ENCODE results near the gene TUB.

TUB gene

DNA sequence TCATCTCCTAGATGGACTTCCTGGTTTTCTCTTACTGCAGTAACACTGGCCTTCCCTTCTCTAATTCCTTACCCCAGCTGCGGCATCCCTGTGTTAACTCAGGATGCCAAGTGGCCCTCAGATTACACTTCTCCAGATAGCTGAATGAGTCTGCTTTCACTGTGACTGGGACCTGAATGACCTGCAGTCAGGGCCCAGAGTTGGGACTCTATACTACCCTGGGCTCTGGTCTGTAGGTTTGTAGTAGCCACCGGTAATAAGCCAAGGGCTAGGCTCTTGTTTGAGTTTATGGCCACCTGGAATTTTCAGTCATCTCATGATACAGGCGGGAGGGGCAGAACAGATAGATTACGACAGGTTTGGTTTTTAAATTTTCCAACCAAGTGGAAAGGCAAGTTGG lies 24.1 kb downstream of the TUB start:
- TF ChIP-seq EZH2 (optimal IDR thresholded peaks at IDR 0.05; ENCODE audit: low read depth, low read length) (no peak), CTCF (IDR thresholded peaks at IDR 0.05; ENCODE audit: low read length) (no peak), EZH2phosphoT487 (IDR thresholded peaks at IDR 0.05; ENCODE audit: low read length) (no peak)
- H3K9ac ChIP-seq (ENCODE audit: low read length), result no peak overlapping the region
- H3F3A ChIP-seq (ENCODE audit: insufficient read depth, low read length), result no peaks in the 10 kb centered on the region
- no peak overlapping the region for H3K4me2 ChIP-seq (ENCODE audit: low read depth, low read length)
- H3K9me2 ChIP-seq (replicated peaks; ENCODE audit: insufficient read depth, low read length), result no peaks in the 10 kb centered on the region
- H3K27ac ChIP-seq (ENCODE audit: low read length), result no peak overlapping the region
- H3K79me2 ChIP-seq (ENCODE audit: low read length), result no peaks in the 10 kb centered on the region
- no peak for DNase-seq
- H3K9me3 ChIP-seq (replicated peaks; ENCODE audit: insufficient read depth, low read length), result no peaks in the 10 kb centered on the region
- no peak overlapping the region for H3K4me3 ChIP-seq (ENCODE audit: low read length)
- no peaks in the 10 kb centered on the region for H4K20me1 ChIP-seq (ENCODE audit: insufficient read depth, low read length)
- no peaks in the 10 kb centered on the region for H3K36me3 ChIP-seq (replicated peaks; ENCODE audit: insufficient read depth, low read length)
- H3K4me1 ChIP-seq (ENCODE audit: low read length), result no peaks in the 10 kb centered on the region
- no peak overlapping the region for H2AFZ ChIP-seq (ENCODE audit: low read length)
- no peaks in the 10 kb centered on the region for H3K27me3 ChIP-seq (replicated peaks; ENCODE audit: insufficient read depth, low read length)

GRCh38 chr11:8105666-8106065 lies 24.7 kb downstream of the TUB start:
- H3K4me2 ChIP-seq (ENCODE audit: low read depth, low read length), result no peak overlapping the region
- no peaks in the 10 kb centered on the region for H3K79me2 ChIP-seq (ENCODE audit: low read length)
- no peaks in the 10 kb centered on the region for H4K20me1 ChIP-seq (ENCODE audit: insufficient read depth, low read length)
- no peaks in the 10 kb centered on the region for H3K9me2 ChIP-seq (replicated peaks; ENCODE audit: insufficient read depth, low read length)
- H3K27ac ChIP-seq (ENCODE audit: low read length), result no peak overlapping the region
- H3F3A ChIP-seq (ENCODE audit: insufficient read depth, low read length), result no peaks in the 10 kb centered on the region
- DNase-seq, result no peak
- TF ChIP-seq CTCF (IDR thresholded peaks at IDR 0.05; ENCODE audit: low read length), result no peak
- no peak for TF ChIP-seq EZH2 (optimal IDR thresholded peaks at IDR 0.05; ENCODE audit: low read depth, low read length)
- no peak for TF ChIP-seq EZH2phosphoT487 (IDR thresholded peaks at IDR 0.05; ENCODE audit: low read length)
- H2AFZ ChIP-seq (ENCODE audit: low read length), result no peak overlapping the region
- H3K4me1 ChIP-seq (ENCODE audit: low read length), result no peaks in the 10 kb centered on the region
- no peaks in the 10 kb centered on the region for H3K27me3 ChIP-seq (replicated peaks; ENCODE audit: insufficient read depth, low read length)
- no peak overlapping the region for H3K9ac ChIP-seq (ENCODE audit: low read length)
- no peaks in the 10 kb centered on the region for H3K9me3 ChIP-seq (replicated peaks; ENCODE audit: insufficient read depth, low read length)
- no peak overlapping the region for H3K4me3 ChIP-seq (ENCODE audit: low read length)
- no peaks in the 10 kb centered on the region for H3K36me3 ChIP-seq (replicated peaks; ENCODE audit: insufficient read depth, low read length)

GRCh38 chr11:8106679-8107078 lies 25.7 kb downstream of the TUB start:
- no peaks in the 10 kb centered on the region for H3K4me1 ChIP-seq (ENCODE audit: low read length)
- H3K4me3 ChIP-seq (ENCODE audit: low read length), result no peak overlapping the region
- no peak overlapping the region for H3K9ac ChIP-seq (ENCODE audit: low read length)
- H3K27me3 ChIP-seq (replicated peaks; ENCODE audit: insufficient read depth, low read length), result no peaks in the 10 kb centered on the region
- H3F3A ChIP-seq (ENCODE audit: insufficient read depth, low read length), result no peaks in the 10 kb centered on the region
- no peak overlapping the region for H3K27ac ChIP-seq (ENCODE audit: low read length)
- no peaks in the 10 kb centered on the region for H4K20me1 ChIP-seq (ENCODE audit: insufficient read depth, low read length)
- H2AFZ ChIP-seq (ENCODE audit: low read length), result no peak overlapping the region
- H3K36me3 ChIP-seq (replicated peaks; ENCODE audit: insufficient read depth, low read length), result no peaks in the 10 kb centered on the region
- no peak overlapping the region for H3K4me2 ChIP-seq (ENCODE audit: low read depth, low read length)
- H3K9me3 ChIP-seq (replicated peaks; ENCODE audit: insufficient read depth, low read length), result no peaks in the 10 kb centered on the region
- H3K79me2 ChIP-seq (ENCODE audit: low read length), result no peaks in the 10 kb centered on the region
- no peak for DNase-seq
- H3K9me2 ChIP-seq (replicated peaks; ENCODE audit: insufficient read depth, low read length), result no peaks in the 10 kb centered on the region
- no peak for TF ChIP-seq EZH2phosphoT487 (IDR thresholded peaks at IDR 0.05; ENCODE audit: low read length)
- TF ChIP-seq CTCF (IDR thresholded peaks at IDR 0.05; ENCODE audit: low read length), result no peak
- TF ChIP-seq EZH2 (optimal IDR thresholded peaks at IDR 0.05; ENCODE audit: low read depth, low read length), result no peak

All from MM.1S (cell line).